ENCODE results near the gene PPP2R3A. TPM values are rescaled to one million over a fixed set of nuclear protein-coding genes. Genes with fewer than 3 reads are reported as not detected.
"Not testable (repeated sequence)": the region's sequence is repeated elsewhere in the genome, so short reads cannot be mapped to it uniquely, and the experiment has no call there.

Gene PPP2R3A
- 24.8 TPM for total RNA-seq

- DNase-seq: peak; percentile 81
These were observed at the start of gene PPP2R3A for GRCh38 chr3:135965506-135966270. PPP2R3A (plus strand) TSS chr3:135965728; CDS start chr3:136001499, 35,771 bp downstream.

- no peak for DNase-seq
These were observed 49.2 kb upstream of the PPP2R3A start for GRCh38 chr3:135916310-135916709.

GRCh38 chr3:135917076-135917475, 48.5 kb upstream of the PPP2R3A start:
- DNase-seq: no peak

GRCh38 chr3:135917927-135918597, 47.5 kb upstream of the PPP2R3A start:
- DNase-seq: no peak

- DNase-seq: no peak
These were observed 46.9 kb upstream of the PPP2R3A start for GRCh38 chr3:135918600-135918999.

- DNase-seq: no peak
These were observed 45.3 kb upstream of the PPP2R3A start for GRCh38 chr3:135920275-135920674.

- no peak for DNase-seq
These were observed 42.7 kb upstream of the PPP2R3A start for GRCh38 chr3:135922903-135923250.

- no peak for DNase-seq
These were observed 41.0 kb upstream of the PPP2R3A start for GRCh38 chr3:135924506-135924905.

- DNase-seq: no peak
These were observed 38.9 kb upstream of the PPP2R3A start for GRCh38 chr3:135926664-135927063.

- peak; percentile 21 for DNase-seq
These were observed 38.4 kb upstream of the PPP2R3A start for GRCh38 chr3:135927155-135927554.

- DNase-seq: peak; percentile 12
These were observed 35.9 kb upstream of the PPP2R3A start for GRCh38 chr3:135929670-135930069.

GRCh38 chr3:135930255-135930654, 35.3 kb upstream of the PPP2R3A start:
- no peak for DNase-seq

GRCh38 chr3:135935171-135935570, 30.4 kb upstream of the PPP2R3A start:
- not testable (repeated sequence) for DNase-seq

- not testable (repeated sequence) for DNase-seq
These were observed 27.8 kb upstream of the PPP2R3A start for GRCh38 chr3:135937766-135938165.

- no peak for DNase-seq
These were observed 20.7 kb upstream of the PPP2R3A start for GRCh38 chr3:135944831-135945230.

GRCh38 chr3:135950941-135951340, 14.6 kb upstream of the PPP2R3A start:
- DNase-seq: no peak

- no peak for DNase-seq
These were observed 1.2 kb upstream of the PPP2R3A start for GRCh38 chr3:135964160-135964955.

GRCh38 chr3:135965129-135965505, 411 bp upstream of the PPP2R3A start:
- no peak for DNase-seq

- DNase-seq: peak; percentile 31
These were observed 888 bp downstream of the PPP2R3A start for GRCh38 chr3:135966271-135966961.

- no peak for DNase-seq
These were observed 1.4 kb downstream of the PPP2R3A start for GRCh38 chr3:135966962-135967274.

GRCh38 chr3:135967867-135968266, 2.3 kb downstream of the PPP2R3A start:
- DNase-seq: no peak

GRCh38 chr3:135970506-135971116, 5.1 kb downstream of the PPP2R3A start:
- no peak for DNase-seq

Data from skin of body (tissue), 2 donors.